ENCODE measurements around the gene DGAT2L6. TPM values are rescaled to one million over a fixed set of nuclear protein-coding genes. Genes with fewer than 3 reads are reported as not detected.

DGAT2L6 gene
- polyA plus RNA-seq, 1 of the 3 experiments (the other 2 are of a cell fraction), result 0.05 TPM

DNA sequence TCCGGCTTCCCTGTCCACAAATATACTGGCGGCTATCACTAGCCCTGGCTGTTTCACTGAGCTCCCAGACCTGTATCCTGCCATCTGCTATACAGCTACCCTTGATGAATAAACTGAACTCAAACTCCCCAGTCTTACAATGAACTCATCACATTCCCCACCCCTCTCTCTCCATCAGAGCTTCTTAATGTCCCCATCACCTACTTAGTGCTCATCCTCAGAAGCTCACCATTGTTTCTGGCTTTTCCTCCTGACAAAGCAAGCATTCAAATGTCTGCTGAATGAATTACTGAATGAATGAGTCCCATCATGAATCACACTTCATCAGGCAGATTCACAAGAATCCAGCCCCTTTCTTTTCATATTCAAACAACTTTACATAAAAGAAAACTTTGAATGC, 5.7 kb upstream of the DGAT2L6 start:
- TF ChIP-seq GATA2 (CRISPR knock-in tag; IDR thresholded peaks at IDR 0.05), result no peak
- no peak for TF ChIP-seq JUND (IDR thresholded peaks at IDR 0.05)
- H3F3A ChIP-seq (replicated peaks; ENCODE audit: insufficient read depth), result peaks cover 30% of the 10 kb centered on the region
- H2AFZ ChIP-seq (ENCODE audit: low read depth), result 0 out of 2 replicates have a peak overlapping the region, but pooled peaks have one; percentile 47
- CTCF ChIA-PET, result no interaction called here
- DNase-seq, result no peak
- no peak overlapping the region for H3K4me3 ChIP-seq (ENCODE audit: low read depth in 2 of 2, low read length in 1 of 2)
- H3K9ac ChIP-seq, result no peak overlapping the region
- no peaks in the 10 kb centered on the region for H3K9me3 ChIP-seq
- H3K4me2 ChIP-seq, result no peak overlapping the region
- 47% methylated on average over 2 of the region's 2 CpGs for WGBS (ENCODE audit: low lambda C conversion rate)
- H3K27ac ChIP-seq (ENCODE audit: low read depth in 2 of 2, low read length in 1 of 2), result peak overlapping the region in 1 of 2 experiments; percentile 28; a peak in 1 of 4 replicates
- H3K4me1 ChIP-seq (ENCODE audit: control insufficient read depth in 1 of 2, insufficient read depth in 2 of 2, low read depth in 1 of 2, low read length in 1 of 2), result peaks cover 0 to 12% of the 10 kb centered on the region in 2 experiments; a peak in 3 of 4 replicates
- H3K9me2 ChIP-seq, result no peaks in the 10 kb centered on the region
- H4K20me1 ChIP-seq (ENCODE audit: insufficient read depth), result no peaks in the 10 kb centered on the region
- no peaks in the 10 kb centered on the region for H3K79me2 ChIP-seq (ENCODE audit: insufficient read depth)
- H3K27me3 ChIP-seq (ENCODE audit: insufficient read depth), result no peaks in the 10 kb centered on the region
- POLR2A ChIA-PET, result no interaction called here
- H3K36me3 ChIP-seq (replicated peaks in 1 of 2; ENCODE audit: control insufficient read depth in 1 of 2, insufficient read depth in 2 of 2, low read length in 1 of 2), result no peaks in the 10 kb centered on the region

DNA sequence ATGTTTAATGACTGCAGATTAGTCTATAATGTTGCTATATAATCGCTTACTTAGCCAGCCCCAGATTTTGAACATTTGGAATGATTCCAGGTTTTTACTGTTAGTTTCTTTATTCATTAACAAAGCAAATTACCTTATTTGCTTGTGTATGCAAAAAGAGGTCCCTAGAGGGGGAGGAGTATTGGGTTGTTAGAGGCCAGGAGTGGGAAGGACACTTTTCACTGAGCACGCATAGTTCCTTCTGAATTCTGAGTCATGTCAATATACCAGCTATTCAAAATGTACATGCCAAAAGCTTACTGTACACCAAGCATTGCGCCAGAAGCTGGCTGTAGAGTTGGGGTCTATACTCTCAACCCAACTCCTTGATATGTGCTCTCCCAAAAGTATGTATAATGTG, 5.1 kb upstream of the DGAT2L6 start:
- Histone ChIP-seq H3K4me1 (ENCODE audit: control insufficient read depth in 1 of 2, insufficient read depth in 2 of 2, low read depth in 1 of 2, low read length in 1 of 2) (peaks cover 0 to 12% of the 10 kb centered on the region in 2 experiments; a peak in 3 of 4 replicates), H3K79me2 (ENCODE audit: insufficient read depth) (no peaks in the 10 kb centered on the region), H3F3A (replicated peaks; ENCODE audit: insufficient read depth) (peaks cover 25% of the 10 kb centered on the region), H3K4me2 (no peak overlapping the region), H3K9me2 (no peaks in the 10 kb centered on the region), H3K27ac (ENCODE audit: low read depth in 2 of 2, low read length in 1 of 2) (0 out of 4 replicates have a peak overlapping the region, but pooled peaks of 1 of the 2 experiments have one; percentile 28), H3K36me3 (replicated peaks in 1 of 2; ENCODE audit: control insufficient read depth in 1 of 2, insufficient read depth in 2 of 2, low read length in 1 of 2) (no peaks in the 10 kb centered on the region), H3K9ac (no peak overlapping the region), H2AFZ (ENCODE audit: low read depth) (no peak overlapping the region), H3K9me3 (no peaks in the 10 kb centered on the region), H4K20me1 (ENCODE audit: insufficient read depth) (no peaks in the 10 kb centered on the region), H3K27me3 (ENCODE audit: insufficient read depth) (no peaks in the 10 kb centered on the region), H3K4me3 (ENCODE audit: low read depth in 2 of 2, low read length in 1 of 2) (no peak overlapping the region)
- CTCF ChIA-PET, result no interaction called here
- no peak for DNase-seq
- 66% methylated on average over 3 of the region's 3 CpGs for WGBS (ENCODE audit: low lambda C conversion rate)
- POLR2A ChIA-PET, result no interaction called here
- no peak for TF ChIP-seq MEF2A (IDR thresholded peaks at IDR 0.05; ENCODE audit: borderline replicate concordance, low read depth)
- TF ChIP-seq, protein P1, sequence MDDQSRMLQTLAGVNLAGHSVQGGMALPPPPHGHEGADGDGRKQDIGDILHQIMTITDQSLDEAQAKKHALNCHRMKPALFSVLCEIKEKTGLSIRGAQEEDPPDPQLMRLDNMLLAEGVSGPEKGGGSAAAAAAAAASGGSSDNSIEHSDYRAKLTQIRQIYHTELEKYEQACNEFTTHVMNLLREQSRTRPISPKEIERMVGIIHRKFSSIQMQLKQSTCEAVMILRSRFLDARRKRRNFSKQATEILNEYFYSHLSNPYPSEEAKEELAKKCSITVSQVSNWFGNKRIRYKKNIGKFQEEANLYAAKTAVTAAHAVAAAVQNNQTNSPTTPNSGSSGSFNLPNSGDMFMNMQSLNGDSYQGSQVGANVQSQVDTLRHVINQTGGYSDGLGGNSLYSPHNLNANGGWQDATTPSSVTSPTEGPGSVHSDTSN (IDR thresholded peaks at IDR 0.05), result no peak
- no peak for TF ChIP-seq GABPA (IDR thresholded peaks at IDR 0.05; ENCODE audit: low read depth)
- TF ChIP-seq GATA2 (CRISPR knock-in tag; IDR thresholded peaks at IDR 0.05), result no peak
- TF ChIP-seq, protein P2, sequence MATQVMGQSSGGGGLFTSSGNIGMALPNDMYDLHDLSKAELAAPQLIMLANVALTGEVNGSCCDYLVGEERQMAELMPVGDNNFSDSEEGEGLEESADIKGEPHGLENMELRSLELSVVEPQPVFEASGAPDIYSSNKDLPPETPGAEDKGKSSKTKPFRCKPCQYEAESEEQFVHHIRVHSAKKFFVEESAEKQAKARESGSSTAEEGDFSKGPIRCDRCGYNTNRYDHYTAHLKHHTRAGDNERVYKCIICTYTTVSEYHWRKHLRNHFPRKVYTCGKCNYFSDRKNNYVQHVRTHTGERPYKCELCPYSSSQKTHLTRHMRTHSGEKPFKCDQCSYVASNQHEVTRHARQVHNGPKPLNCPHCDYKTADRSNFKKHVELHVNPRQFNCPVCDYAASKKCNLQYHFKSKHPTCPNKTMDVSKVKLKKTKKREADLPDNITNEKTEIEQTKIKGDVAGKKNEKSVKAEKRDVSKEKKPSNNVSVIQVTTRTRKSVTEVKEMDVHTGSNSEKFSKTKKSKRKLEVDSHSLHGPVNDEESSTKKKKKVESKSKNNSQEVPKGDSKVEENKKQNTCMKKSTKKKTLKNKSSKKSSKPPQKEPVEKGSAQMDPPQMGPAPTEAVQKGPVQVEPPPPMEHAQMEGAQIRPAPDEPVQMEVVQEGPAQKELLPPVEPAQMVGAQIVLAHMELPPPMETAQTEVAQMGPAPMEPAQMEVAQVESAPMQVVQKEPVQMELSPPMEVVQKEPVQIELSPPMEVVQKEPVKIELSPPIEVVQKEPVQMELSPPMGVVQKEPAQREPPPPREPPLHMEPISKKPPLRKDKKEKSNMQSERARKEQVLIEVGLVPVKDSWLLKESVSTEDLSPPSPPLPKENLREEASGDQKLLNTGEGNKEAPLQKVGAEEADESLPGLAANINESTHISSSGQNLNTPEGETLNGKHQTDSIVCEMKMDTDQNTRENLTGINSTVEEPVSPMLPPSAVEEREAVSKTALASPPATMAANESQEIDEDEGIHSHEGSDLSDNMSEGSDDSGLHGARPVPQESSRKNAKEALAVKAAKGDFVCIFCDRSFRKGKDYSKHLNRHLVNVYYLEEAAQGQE (IDR thresholded peaks at IDR 0.05; ENCODE audit: low read depth, low read length), result no peak
- no peak for TF ChIP-seq NRF1 (IDR thresholded peaks at IDR 0.05; ENCODE audit: low read depth, low read length)
- no peak for TF ChIP-seq POLR2AphosphoS5 (IDR thresholded peaks at IDR 0.05; ENCODE audit: low read depth, low read length)
- TF ChIP-seq ELF1 (IDR thresholded peaks at IDR 0.05), result no peak
- no peak for TF ChIP-seq RCOR1 (IDR thresholded peaks at IDR 0.05; ENCODE audit: low read length)
- no peak for TF ChIP-seq RFX5 (IDR thresholded peaks at IDR 0.05; ENCODE audit: low read length)
- TF ChIP-seq FOSL2 (IDR thresholded peaks at IDR 0.05; ENCODE audit: borderline replicate concordance, low read depth), result no peak
